ENCODE data around the gene CLDN12.

Gene CLDN12

DNA sequence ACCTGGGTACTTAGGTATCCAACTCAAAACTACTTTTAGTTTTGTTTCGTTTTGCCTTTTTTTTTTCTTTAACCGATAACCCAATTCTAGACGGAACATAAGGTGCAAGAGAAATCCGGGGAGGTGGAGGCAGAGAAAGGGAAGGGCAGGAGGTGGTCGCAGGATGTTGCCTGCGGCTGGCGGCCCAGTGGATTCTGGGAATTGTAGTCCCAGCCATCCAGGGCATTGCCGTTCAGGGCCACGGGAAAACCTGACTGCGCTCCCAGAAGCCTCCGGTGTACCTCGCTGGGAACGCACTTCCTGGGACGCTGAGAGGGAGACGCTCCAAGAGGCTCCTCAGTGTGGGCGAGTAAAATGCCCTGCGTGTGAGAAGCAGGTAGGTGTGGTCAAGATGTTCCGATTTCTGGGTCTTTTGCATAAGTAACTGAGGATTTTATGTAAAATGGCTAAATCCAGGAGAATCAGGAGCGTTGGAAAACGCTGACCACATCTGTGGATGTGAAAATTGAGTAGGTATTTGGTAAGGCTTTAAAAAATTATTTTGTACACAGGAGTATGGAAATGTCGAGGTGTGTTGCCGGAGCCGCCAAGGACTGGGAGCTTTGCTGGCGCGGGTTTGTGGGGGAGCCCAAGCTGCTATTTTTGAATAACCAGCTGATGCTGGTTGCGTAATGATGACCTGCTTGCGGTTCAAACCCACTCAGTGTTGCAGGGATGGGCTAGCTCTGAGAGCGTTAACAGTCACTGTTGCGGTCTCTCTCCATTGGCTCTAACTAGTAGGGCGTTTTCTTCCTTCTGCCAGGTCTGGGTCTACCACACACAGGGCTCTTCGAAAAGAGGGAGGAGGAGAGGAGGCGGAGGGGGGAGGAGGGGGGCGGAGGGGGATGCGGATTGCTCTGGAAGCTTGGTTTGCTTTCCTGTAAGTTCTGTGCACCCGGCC, at the start of gene CLDN12:
Gene CLDN12 (plus strand): TSS at position 288 of the 940 bp plus-strand sequence. CDS start 9,216 bp downstream, outside the sequence.
- DNase-seq (ENCODE audit: low read depth in 2 of 2) = peak; percentile 38 to 60

DNA sequence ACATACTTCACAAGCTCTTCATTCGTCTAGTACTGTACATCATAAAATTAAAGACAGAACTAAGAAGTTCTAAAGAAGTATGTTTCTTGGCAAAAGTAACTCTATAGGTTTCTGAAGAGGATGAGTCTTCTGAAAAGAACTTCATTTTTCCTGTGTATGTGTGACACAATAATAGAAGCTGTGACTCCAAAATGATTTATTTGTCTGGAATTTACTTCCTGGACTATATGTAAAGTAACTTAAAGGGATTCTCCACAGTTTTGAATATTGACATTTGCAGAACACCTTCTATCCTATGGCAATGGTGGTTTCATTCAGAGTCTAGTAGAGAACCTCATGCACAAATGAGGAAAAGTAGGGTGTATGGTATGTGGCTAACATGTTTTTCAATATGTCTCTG, 19.8 kb upstream of the CLDN12 start:
- DNase-seq (ENCODE audit: low read depth in 2 of 2) = no peak

DNA sequence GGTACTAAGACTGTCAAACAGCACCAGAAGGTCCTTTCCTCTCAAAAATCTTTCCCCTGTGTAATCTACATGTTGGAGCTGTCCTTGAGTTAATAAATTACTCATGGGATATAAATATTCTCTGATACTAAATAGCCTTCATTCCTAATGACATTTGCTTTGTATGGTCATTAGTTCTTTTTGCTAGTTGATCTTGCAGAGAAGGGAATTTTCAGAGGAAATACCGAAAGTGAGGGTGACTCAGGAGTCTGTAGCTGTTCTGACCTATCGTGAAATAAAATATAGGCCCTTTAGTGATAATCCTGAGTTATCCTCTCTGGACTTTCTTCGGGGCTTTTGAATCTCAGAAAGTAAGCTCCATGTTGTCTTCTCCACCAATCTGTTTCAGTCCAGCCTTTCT, 19.4 kb upstream of the CLDN12 start:
- DNase-seq (ENCODE audit: low read depth in 2 of 2) = no peak

GRCh38 chr7:90384433-90384832, 18.8 kb upstream of the CLDN12 start:
- no peak for DNase-seq (ENCODE audit: low read depth in 2 of 2)

DNA sequence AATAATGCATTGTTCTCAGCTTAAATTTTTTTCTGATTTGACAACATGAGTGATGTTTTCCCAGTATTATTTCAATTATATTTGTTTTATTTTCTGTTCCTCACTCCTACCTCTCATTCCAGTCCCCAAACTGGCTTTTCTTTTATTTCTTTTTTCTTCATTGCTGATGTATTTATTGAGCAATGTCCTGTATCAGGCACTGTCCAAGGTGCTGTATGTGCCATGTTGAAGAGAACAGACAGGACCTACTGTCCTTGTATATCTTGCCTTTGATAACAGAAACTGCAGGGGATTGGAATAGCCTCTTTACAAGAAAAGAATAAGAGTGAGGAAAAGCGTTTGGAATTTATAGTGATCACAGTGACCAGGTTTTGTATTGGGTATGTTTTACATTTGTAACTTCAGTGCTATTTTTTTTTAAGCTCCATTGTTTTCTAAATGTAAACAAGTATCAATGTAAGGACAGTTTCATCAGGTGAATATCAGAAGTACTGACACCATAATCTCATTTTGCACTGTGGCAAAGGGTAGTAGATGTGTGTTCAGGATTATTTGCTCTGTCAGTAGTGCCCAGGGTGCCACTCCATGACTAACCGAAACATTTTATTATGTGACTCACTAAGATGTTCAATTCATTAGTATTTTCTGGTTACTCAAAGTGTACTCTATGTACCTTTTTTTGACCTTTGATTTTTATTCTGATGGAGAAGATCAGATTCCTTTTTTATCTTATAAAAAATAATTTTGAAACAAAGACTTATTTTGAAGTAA, 15.6 kb upstream of the CLDN12 start:
- DNase-seq (ENCODE audit: low read depth in 2 of 2) = no peak

GRCh38 chr7:90390926-90391325, 12.3 kb upstream of the CLDN12 start:
- no peak for DNase-seq (ENCODE audit: low read depth in 2 of 2)

GRCh38 chr7:90391488-90391887, 11.8 kb upstream of the CLDN12 start:
- DNase-seq (ENCODE audit: low read depth in 2 of 2) = no peak

GRCh38 chr7:90396420-90396819, 6.8 kb upstream of the CLDN12 start:
- no peak for DNase-seq (ENCODE audit: low read depth in 2 of 2)

DNA sequence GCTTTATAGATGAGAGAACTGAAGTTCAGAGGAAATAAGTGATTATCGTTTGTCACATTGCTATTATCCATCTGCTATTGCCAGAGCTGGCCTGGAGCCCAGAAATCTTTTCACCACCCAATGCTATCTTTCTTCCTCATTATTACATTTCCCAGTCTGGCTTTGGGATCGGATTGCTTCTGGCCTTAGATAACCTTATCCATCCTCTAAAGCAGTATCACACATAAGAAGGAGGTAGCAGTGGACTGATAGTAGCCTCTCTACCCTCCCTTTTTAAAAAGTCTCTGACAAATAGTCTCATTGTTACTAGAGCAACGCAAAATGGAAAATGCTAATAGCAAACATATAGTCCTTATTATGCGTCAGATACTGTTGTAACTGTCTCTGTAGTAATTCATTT, 1.3 kb upstream of the CLDN12 start:
- no peak for DNase-seq (ENCODE audit: low read depth in 2 of 2)

DNA sequence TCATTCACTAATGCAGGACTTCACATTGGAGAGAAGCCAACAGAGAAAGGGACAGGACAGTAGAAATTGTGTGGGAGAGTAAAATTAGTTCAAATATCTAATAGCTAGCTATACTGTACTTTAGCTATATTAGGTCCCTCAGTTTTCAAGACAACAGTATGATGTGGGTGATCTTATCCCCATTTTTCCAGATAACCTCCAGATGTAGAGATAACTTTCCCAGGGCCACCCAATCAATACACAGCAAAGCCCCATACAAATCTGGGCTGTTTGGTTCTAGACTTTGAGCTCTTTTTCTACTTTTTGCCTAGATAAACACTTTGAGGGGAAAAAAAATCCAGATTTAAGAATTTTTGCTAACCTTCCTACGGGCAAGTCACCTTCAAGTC, 482 bp upstream of the CLDN12 start:
- DNase-seq (ENCODE audit: low read depth in 2 of 2) = no peak

- no peak for DNase-seq (ENCODE audit: low read depth in 2 of 2)
Measured at GRCh38 chr7:90404777-90405176, 1.5 kb downstream of the CLDN12 start.

GRCh38 chr7:90407484-90407821, 4.2 kb downstream of the CLDN12 start:
- no peak for DNase-seq (ENCODE audit: low read depth in 2 of 2)

GRCh38 chr7:90408142-90408541, 4.9 kb downstream of the CLDN12 start:
- no peak for DNase-seq (ENCODE audit: low read depth in 2 of 2)

DNA sequence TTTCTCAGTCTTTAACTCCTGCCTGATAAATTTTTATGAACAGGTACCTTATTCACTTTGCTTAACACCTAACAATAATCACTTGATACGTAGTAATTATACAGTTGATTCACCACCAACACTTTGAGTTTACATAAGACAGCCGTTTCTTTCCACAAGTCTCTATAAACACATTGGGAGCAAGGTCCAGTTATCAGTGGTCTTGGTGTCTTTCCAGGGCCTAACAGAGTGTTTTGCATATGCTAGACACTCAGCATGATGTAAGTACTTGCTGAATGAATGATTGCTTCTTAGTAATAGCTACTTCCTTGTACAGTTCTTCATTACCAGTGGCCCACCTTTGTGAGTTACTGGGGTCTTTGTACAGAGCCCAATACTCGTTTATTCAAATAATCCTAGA, 6.4 kb downstream of the CLDN12 start:
- DNase-seq (ENCODE audit: low read depth in 2 of 2) = no peak

DNA sequence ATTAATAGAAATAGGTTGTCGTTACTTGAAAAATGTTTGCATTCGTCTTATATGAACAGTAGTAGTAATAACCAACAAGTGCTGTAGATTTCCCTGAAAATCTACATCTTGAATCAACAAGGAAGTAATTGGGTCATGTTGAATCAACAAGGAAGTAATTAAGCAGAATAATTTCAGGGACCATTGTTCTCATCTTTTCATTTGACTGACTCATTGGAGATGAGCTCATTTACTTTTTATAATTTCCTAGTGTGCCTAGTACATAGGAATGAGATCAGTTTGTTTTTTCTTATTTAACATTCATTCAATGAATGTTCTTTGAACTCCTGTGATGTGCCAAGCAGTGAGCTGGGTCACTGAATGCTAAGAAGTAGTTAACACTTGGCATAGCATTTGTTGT, 8.2 kb downstream of the CLDN12 start:
- DNase-seq (ENCODE audit: low read depth in 2 of 2) = no peak

GRCh38 chr7:90412458-90413184, 9.4 kb downstream of the CLDN12 start:
- DNase-seq (ENCODE audit: low read depth in 2 of 2) = no peak

DNA sequence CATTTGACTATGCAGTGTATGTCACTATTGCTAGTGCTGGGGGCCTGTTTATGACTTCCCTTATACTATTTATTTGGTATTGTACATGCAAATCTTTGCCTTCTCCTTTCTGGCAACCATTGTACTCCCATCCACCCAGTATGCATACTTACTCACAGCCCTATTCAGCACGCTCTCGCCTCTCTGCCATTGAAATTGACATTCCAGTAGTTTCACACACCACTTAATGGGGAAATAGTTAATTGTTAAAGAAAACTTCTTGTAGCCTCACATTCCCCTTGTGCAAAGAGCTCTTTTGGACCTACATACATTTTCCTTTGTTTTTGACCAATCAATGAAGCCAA, 9.9 kb downstream of the CLDN12 start:
- DNase-seq (ENCODE audit: low read depth in 2 of 2) = no peak

- no peak for DNase-seq (ENCODE audit: low read depth in 2 of 2)
Measured at GRCh38 chr7:90421651-90422050, 18.4 kb downstream of the CLDN12 start.

DNA sequence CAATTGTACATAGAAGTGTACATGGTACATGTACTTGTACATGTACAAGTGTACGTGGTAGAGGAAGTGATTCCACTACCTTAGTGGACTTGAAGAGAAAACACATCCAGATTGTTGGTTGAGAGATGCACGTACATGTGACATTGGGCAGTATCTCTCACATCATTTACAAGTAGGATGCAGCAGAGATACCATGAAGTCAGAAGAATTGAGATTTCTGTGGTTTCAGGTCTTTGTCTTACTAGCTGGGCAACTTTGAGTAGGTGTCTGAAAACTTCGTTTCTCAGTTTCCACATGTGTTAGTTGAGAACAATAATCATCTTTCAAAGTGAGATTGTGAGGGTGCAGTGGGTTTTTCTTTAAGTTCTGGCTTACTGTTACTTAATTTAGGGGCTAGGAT, 21.5 kb downstream of the CLDN12 start:
- DNase-seq (ENCODE audit: low read depth in 2 of 2) = no peak

DNA sequence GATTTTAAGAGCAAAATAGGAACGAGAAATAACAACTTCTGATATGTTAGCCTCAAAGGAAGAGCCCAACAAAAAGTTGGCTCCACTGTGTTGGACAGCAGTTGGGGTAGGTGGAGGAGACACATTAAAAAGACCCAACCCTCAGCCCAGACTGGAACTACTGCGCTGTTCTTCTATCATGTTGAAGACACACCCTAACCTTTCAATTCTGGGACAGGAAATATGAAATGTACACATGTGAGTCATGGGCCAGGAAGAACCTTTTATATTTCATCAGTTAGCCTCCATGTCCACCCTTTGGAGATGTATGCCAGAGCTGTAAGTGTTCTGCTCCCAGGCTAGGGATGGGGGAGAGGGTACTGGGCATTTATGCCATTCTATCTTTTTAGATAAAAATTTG, 22.1 kb downstream of the CLDN12 start:
- DNase-seq (ENCODE audit: low read depth in 2 of 2) = no peak

DNA sequence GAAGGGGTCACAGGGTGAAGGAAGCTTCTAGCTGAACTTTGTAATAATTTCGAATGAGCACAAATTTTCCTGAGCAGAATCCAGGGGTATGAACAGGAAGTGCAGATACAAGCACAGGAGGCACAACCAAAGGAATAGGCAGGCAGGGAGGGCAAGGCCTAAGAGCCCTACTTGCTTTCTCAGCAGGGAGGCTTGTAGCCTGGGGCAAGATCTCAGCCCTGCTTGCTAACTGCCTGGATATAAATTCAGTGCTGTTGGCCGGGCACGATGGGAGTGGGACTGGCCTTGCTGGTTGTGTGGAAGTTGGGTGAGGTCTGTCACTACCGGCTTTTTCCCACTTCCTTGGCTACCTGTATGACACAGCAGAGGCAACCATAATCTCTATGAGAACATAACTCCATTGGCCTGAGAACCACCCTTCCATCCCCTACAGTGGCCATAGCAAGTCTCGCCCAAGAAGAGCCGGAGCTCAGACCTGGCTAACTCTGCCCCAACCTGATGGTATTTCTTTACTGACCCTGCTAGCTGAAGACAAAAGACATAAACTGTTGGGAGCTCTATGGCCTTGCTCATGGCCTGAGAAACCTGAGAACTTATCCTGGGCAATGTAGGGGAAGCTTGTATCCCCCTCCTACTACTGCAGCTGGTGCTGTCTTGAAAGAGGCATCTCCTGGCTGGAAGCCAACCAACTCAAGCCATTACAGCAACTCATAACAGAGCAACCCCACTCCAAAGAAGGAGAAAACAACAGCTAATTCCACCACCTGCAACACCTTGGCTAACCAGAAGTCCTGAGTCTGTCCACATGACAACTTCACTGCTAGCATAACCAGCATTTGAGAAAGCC, 27.6 kb downstream of the CLDN12 start:
- no peak for DNase-seq (ENCODE audit: low read depth in 2 of 2)

DNA sequence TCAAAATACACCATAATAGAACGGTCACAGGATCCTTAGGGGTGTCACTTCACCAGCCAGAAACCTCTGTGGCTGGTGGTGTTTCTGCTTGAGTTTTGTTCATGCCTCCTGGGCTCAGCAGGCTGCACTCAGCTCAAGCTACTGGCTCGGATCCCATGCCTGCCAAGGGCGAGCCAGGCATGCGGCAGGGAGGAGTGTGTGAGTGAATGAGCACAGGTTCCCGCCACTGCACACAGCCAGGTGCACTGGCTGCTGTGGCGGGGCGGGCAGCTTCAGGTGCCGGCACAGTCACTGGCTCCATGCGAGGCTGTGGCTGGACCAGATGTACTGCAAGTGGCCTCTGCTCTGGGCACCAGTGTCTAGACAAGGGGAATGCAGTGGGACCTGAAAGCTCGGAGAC, 29.5 kb downstream of the CLDN12 start:
- DNase-seq (ENCODE audit: low read depth in 2 of 2) = no peak
